Measurements from ENCODE around the gene FGF6. TPM values are rescaled to one million over a fixed set of nuclear protein-coding genes. Genes with fewer than 3 reads are reported as not detected.

FGF6 gene
- not detected in 2 replicates for total RNA-seq

- Histone ChIP-seq H4K20me1 (ENCODE audit: insufficient read depth, low read length) (no peaks in the 10 kb centered on the region), H3K9me3 (ENCODE audit: low read depth, low read length) (no peaks in the 10 kb centered on the region), H3K4me3 (ENCODE audit: insufficient read depth, low read length) (no peak within 1 kb of the TSS), H3K27me3 (ENCODE audit: insufficient read depth, low read length) (peaks cover 7% of the 10 kb centered on the region), H3K4me2 (ENCODE audit: insufficient read depth, low read length) (no peak within 1 kb of the TSS), H2AFZ (ENCODE audit: low read length) (no peak within 1 kb of the TSS), H3K27ac (ENCODE audit: low read depth, low read length) (no peak within 1 kb of the TSS), H3K4me1 (ENCODE audit: insufficient read depth, low read length) (no peaks in the 10 kb centered on the region), H3K36me3 (ENCODE audit: insufficient read depth, low read length) (no peaks in the 10 kb centered on the region), H3K79me2 (ENCODE audit: insufficient read depth, low read length) (no peaks in the 10 kb centered on the region)
- no peak for TF ChIP-seq CTCF (IDR thresholded peaks at IDR 0.05; ENCODE audit: extremely low read depth, low read depth, low read length)
- no peak for DNase-seq (ENCODE audit: insufficient read length, low spot score, missing footprints)
Measured at GRCh38 chr12:4445156-4446101, at the start of gene FGF6. FGF6 (minus strand) TSS chr12:4445815; CDS start chr12:4445570, 245 bp downstream.

- H3K36me3 ChIP-seq (ENCODE audit: insufficient read depth, low read length) = peaks cover 22% of the 10 kb centered on the region
Measured at GRCh38 chr12:4490973-4491372, 45.4 kb upstream of the FGF6 start.

GRCh38 chr12:4489556-4489955 is 43.9 kb upstream of the FGF6 start:
- H3K4me1 ChIP-seq (ENCODE audit: insufficient read depth, low read length) = no peaks in the 10 kb centered on the region
- H3K27ac ChIP-seq (ENCODE audit: low read depth, low read length) = no peak overlapping the region
- peaks cover 22% of the 10 kb centered on the region for H3K36me3 ChIP-seq (ENCODE audit: insufficient read depth, low read length)
- DNase-seq (ENCODE audit: insufficient read length, low spot score, missing footprints) = no peak
- H2AFZ ChIP-seq (ENCODE audit: low read length) = no peak overlapping the region
- H3K4me2 ChIP-seq (ENCODE audit: insufficient read depth, low read length) = no peak overlapping the region
- no peaks in the 10 kb centered on the region for H4K20me1 ChIP-seq (ENCODE audit: insufficient read depth, low read length)
- TF ChIP-seq CTCF (IDR thresholded peaks at IDR 0.05; ENCODE audit: extremely low read depth, low read depth, low read length) = no peak
- no peaks in the 10 kb centered on the region for H3K27me3 ChIP-seq (ENCODE audit: insufficient read depth, low read length)
- H3K4me3 ChIP-seq (ENCODE audit: insufficient read depth, low read length) = no peak overlapping the region
- H3K79me2 ChIP-seq (ENCODE audit: insufficient read depth, low read length) = no peaks in the 10 kb centered on the region
- no peaks in the 10 kb centered on the region for H3K9me3 ChIP-seq (ENCODE audit: low read depth, low read length)

More at GRCh38 chr12:4490973-4491372, 45.4 kb upstream of the FGF6 start:
- no peak for TF ChIP-seq CTCF (IDR thresholded peaks at IDR 0.05; ENCODE audit: extremely low read depth, low read depth, low read length)
- Histone ChIP-seq H3K9me3 (ENCODE audit: low read depth, low read length) (no peaks in the 10 kb centered on the region), H2AFZ (ENCODE audit: low read length) (no peak overlapping the region), H3K4me1 (ENCODE audit: insufficient read depth, low read length) (no peaks in the 10 kb centered on the region), H3K27me3 (ENCODE audit: insufficient read depth, low read length) (no peaks in the 10 kb centered on the region), H3K4me2 (ENCODE audit: insufficient read depth, low read length) (no peak overlapping the region), H4K20me1 (ENCODE audit: insufficient read depth, low read length) (no peaks in the 10 kb centered on the region), H3K27ac (ENCODE audit: low read depth, low read length) (no peak overlapping the region), H3K79me2 (ENCODE audit: insufficient read depth, low read length) (no peaks in the 10 kb centered on the region), H3K4me3 (ENCODE audit: insufficient read depth, low read length) (no peak overlapping the region)
- no peak for DNase-seq (ENCODE audit: insufficient read length, low spot score, missing footprints)

- Histone ChIP-seq H3K9me3 (ENCODE audit: low read depth, low read length) (no peaks in the 10 kb centered on the region), H3K36me3 (ENCODE audit: insufficient read depth, low read length) (peaks cover 22% of the 10 kb centered on the region), H3K4me3 (ENCODE audit: insufficient read depth, low read length) (no peak overlapping the region), H3K27ac (ENCODE audit: low read depth, low read length) (no peak overlapping the region), H3K4me1 (ENCODE audit: insufficient read depth, low read length) (no peaks in the 10 kb centered on the region), H3K79me2 (ENCODE audit: insufficient read depth, low read length) (no peaks in the 10 kb centered on the region), H2AFZ (ENCODE audit: low read length) (no peak overlapping the region), H3K27me3 (ENCODE audit: insufficient read depth, low read length) (no peaks in the 10 kb centered on the region), H4K20me1 (ENCODE audit: insufficient read depth, low read length) (no peaks in the 10 kb centered on the region), H3K4me2 (ENCODE audit: insufficient read depth, low read length) (no peak overlapping the region)
- no peak for TF ChIP-seq CTCF (IDR thresholded peaks at IDR 0.05; ENCODE audit: extremely low read depth, low read depth, low read length)
- DNase-seq (ENCODE audit: insufficient read length, low spot score, missing footprints) = no peak
Measured at GRCh38 chr12:4486980-4487379, 41.4 kb upstream of the FGF6 start.

Measured in osteoblast (primary cell).